GM10248 (cell line): ENCODE data around the gene NFAM1.

Experiments used
- CTCF ChIA-PET: fragments of 300-600 bp; sonication (Branson Sonifier 250); formaldehyde crosslinking; extraction: SDS; loops from one replicate; lab custom pipeline; 2021; ENCODE audit warnings: antibody characterized with exemption; lab: Yijun Ruan, JAX
- POLR2A ChIA-PET: fragments of 350-650 bp; sonication (Branson Sonifier 250); formaldehyde crosslinking; extraction: SDS; loops from one replicate; lab custom pipeline; 2020; ENCODE audit warnings: antibody characterized with exemption; lab: Yijun Ruan, JAX
- DNase-seq: peaks from one replicate; pipeline ENCODE4 v3.0.0; 2012; ENCODE audit errors: extremely low spot score
- TF ChIP-seq, protein P1 (sequence below): IDR thresholded peaks from 2 replicates; pipeline ENCODE4 v1.5.1; 2012; ENCODE audit warnings: mild to moderate bottlenecking, low read depth; ENCODE audit errors: extremely low read depth, missing control alignments, control extremely low read depth

NFAM1 gene

DNA sequence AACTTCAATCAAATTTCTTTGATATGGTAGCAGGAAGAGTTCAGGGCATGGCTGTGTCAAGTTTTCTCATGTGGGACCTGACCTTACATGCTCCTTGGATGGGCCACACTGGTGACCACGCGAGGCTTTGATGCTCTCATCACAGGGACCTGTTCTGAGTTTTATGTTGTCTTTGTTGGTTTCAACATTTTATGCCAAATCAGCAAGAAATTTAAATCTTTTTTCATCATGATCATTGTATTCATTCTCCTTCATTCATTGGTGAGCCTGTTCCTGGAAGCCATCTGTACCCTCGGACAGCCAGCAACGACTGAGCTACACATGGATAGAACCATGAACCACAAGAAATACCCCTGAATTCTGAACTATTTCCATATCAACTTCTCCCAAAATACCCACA, 10.5 kb upstream of the NFAM1 start:
- DNase-seq = no peak
- TF ChIP-seq, protein P1, sequence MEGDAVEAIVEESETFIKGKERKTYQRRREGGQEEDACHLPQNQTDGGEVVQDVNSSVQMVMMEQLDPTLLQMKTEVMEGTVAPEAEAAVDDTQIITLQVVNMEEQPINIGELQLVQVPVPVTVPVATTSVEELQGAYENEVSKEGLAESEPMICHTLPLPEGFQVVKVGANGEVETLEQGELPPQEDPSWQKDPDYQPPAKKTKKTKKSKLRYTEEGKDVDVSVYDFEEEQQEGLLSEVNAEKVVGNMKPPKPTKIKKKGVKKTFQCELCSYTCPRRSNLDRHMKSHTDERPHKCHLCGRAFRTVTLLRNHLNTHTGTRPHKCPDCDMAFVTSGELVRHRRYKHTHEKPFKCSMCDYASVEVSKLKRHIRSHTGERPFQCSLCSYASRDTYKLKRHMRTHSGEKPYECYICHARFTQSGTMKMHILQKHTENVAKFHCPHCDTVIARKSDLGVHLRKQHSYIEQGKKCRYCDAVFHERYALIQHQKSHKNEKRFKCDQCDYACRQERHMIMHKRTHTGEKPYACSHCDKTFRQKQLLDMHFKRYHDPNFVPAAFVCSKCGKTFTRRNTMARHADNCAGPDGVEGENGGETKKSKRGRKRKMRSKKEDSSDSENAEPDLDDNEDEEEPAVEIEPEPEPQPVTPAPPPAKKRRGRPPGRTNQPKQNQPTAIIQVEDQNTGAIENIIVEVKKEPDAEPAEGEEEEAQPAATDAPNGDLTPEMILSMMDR = no peak
- ChIA-PET POLR2A (no interaction called here), CTCF (interaction anchor here (1.9 to 5.3 kb wide), 8 partner anchors 10 to 476 kb away, joined by 6 to 44 read pairs (median 16); partner anchors contain the start of gene NDUFA6)

DNA sequence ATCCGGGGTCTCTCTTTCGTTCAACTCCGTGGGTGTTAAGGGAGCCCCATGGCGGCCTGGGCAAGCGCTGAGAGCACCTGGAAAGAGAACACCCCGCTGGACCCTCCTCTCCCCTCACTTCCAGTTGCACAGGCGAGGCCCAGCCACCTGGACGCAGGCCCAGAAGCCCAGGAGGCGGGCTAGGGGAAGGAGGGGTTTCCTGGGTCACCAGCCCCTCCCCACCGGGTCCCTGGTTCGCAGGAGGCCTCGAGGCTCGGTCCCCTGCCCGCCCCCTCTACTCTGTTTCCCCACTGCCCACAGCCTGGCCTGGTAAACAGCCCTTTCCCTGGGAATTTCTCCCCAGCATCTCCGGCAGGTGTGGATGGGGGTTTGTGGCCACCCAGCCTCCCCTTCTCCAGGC, 8.5 kb upstream of the NFAM1 start:
- ChIA-PET CTCF (interaction anchor here (1.0 to 2.7 kb wide), 4 partner anchors 17 to 694 kb away, joined by 3 to 10 read pairs (median 4); partner anchors contain the start of gene NDUFA6), POLR2A (no interaction called here)
- TF ChIP-seq, protein P1 = no peak
- DNase-seq = no peak

DNA sequence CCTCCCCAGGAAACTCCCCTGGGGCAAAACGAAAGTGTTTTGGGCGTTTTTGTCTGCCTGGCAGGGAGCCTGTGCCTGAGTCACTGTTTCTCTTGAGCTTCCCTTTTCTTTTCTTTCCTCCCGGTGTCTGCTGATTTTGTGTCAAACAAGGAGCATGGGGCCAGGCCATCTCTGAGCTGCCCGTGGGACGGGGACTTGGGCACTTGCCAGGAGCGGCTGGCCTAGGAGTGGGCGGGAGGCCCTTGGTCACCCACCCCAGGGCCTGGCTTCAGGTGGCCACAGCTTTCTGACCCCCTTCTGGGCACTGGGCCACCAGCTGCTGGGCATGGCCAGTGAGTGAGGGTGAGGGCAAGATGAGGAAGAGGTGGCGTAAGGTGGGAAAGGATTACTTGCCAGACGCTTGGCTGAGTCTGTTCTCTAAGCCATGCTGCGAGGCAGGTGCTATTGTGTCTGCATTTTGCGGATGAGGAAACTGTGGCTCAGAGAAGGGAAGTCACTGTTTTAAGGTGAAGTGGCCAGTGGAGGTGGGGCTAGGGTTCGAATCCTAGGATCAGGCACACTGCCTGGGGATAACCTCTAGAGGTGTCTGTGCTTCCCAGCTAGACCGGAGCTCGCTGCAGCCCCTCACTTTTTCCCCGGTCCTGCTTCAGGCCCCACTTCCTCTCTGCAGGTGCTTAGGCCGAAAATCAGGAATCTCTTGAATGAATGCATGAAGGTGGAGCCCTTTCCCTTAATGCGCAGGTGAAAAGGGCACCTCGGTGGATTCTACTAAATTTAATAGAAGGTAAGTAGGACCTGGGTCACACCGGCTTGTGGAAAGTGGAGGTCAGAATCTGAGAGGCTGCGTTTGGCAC, 7.8 kb upstream of the NFAM1 start:
- POLR2A ChIA-PET = interaction anchor here (0.6 kb wide), 1 partner anchor 240 kb away, joined by 9 read pairs; no protein-coding TSS in a partner anchor
- no peak for DNase-seq
- CTCF ChIA-PET = interaction anchor here (0.9 to 5.9 kb wide), 11 partner anchors 11 to 743 kb away, joined by 3 to 80 read pairs (median 3); partner anchors contain the start of gene NDUFA6
- TF ChIP-seq, protein P1 = no peak

DNA sequence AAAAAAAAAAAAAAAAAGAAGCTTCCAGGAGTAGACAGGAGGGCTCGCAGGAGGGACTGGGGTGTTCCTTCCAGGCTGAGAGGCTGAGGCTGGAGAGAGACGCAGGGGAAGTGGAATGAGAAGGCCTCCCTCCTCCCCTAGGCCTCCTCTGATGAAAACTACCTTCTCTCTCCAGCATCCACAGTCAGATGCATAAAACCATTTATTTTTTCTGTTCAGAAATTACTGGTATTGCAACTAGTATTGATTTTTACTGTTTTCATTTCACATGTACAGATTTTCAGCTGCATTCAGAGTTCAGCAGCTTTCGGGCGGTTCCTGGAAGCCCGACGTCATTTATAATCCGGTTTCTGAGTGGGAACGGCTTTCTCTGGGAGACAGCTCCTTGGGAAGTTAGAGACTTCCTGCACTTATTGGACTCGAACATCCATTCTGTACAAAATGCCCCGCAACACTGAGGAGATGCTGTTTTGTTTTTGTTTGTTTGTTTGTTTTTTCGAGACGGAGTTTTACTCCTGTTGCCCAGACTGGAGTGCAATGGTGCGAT, 6.9 kb upstream of the NFAM1 start:
- no peak for DNase-seq
- ChIA-PET POLR2A (no interaction called here), CTCF (interaction anchor here (0.9 to 5.9 kb wide), 13 partner anchors 14 to 742 kb away, joined by 3 to 80 read pairs (median 5); partner anchors contain the start of gene NDUFA6)
- TF ChIP-seq, protein P1 = no peak

DNA sequence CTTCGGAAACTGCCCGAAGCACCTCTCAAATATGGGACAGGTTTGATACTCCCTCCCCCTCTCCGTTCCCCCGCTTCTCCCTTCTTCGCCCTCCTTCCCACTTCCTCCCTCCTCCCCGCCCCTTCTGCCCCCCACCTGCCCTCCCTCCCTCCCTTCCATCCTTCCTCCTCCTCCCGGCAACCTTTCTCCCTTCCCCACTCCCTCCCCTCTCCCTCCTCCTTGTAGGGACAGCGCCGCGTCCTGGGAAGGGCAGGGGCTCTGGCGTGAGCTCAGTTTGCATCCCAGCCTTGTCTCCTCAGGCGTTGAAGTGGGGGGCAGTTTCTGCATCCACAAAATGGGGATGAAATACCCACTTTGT, 6.1 kb upstream of the NFAM1 start:
- no peak for DNase-seq
- ChIA-PET CTCF (interaction anchor here (0.7 to 5.9 kb wide), 18 partner anchors 9 to 741 kb away, joined by 3 to 80 read pairs (median 5); no protein-coding TSS in a partner anchor), POLR2A (no interaction called here)
- TF ChIP-seq, protein P1 = no peak
